SKM-1 (cell line): ENCODE measurements around the gene DNAH14.
"Not testable (repeated sequence)": the region's sequence is repeated elsewhere in the genome, so short reads cannot be mapped to it uniquely, and the experiment has no call there.

Source experiments
- DNase-seq: peaks from one replicate; lab custom pipeline; 2025; ENCODE audit not compliant: unreplicated experiment; lab: John Stamatoyannopoulos, UW

DNAH14 gene

DNA sequence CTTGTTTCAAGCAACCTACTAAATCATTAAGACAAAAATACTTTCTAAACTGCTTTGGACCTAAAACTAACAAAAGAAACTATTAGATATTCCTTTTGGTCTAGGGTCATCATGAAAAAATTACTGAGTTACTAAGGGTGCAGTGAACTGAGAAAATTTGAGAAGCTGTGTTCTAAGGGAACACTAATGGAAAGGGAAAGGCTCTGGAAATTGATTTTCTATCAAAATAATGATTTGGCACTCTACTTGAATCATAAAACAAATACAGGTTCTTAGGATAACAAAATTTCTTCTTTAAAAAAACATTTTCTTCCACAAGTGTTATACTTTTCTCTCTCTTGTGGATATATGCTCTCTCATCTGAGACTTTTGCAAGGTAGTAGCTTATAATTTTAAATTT is 213.5 kb downstream of the DNAH14 start:
- DNase-seq: no peak

DNA sequence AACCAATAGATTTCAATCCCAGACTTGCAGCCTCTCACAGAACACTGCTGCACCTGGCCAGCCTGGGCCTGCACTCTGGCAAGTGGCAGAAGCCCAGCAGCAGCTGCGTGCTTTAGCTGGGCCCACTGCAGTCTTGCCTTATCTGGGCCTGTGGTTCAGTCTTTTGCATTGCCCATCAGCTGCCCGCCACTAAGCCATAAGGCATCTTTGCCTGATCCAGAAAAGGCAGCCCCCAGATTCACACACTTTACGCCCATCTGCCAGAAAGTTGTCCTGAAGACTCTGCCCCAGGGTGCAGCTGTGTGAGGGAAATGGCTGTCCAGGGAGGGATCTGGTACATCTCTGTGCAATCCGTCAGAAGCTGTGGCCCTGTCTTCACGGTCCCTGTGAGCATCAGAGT is 217.0 kb downstream of the DNAH14 start:
- no peak for DNase-seq

DNA sequence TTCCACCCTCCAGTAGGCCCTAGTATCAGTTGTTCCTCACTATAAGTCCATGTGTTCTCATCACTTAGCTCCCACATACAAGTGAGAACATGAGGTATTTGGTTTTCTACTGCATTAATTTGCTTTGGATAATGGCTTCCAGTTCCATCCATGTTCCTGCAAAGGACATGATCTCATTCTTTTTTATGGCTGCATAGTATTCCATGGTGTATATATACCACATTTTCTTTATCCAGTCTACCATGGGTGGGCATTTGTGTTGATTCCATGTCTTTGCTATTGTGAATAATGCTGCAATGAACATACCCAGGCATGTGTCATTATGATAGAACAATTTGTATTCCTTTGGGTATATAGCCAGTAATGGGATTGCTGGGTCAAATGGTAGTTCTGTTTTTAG is 218.3 kb downstream of the DNAH14 start:
- not testable (repeated sequence) for DNase-seq

- no peak for DNase-seq
Measured at GRCh38 chr1:225152061-225152460, 222.6 kb downstream of the DNAH14 start.

- DNase-seq: no peak
Measured at GRCh38 chr1:225155555-225155954, 226.1 kb downstream of the DNAH14 start.

GRCh38 chr1:225156254-225156653 is 226.8 kb downstream of the DNAH14 start:
- DNase-seq: no peak

DNA sequence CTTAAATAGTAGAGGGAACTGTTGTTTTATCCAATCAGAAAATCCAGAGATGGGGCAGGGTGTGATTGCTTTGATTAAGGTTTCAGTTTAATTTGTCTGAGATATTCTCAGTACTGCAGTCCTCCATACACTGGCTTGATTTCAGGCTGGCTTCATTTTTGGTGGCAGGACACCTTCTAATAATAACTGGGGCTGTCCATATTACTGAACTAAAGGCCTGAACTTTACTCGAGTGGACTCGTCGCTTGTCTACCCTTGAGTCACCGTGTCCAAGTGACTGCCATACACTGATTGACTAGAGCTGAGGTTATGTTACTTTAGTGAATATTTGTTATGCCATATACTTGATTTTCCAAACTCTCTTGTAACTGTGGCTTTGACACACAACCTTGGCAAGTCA is 228.8 kb downstream of the DNAH14 start:
- DNase-seq: no peak

DNA sequence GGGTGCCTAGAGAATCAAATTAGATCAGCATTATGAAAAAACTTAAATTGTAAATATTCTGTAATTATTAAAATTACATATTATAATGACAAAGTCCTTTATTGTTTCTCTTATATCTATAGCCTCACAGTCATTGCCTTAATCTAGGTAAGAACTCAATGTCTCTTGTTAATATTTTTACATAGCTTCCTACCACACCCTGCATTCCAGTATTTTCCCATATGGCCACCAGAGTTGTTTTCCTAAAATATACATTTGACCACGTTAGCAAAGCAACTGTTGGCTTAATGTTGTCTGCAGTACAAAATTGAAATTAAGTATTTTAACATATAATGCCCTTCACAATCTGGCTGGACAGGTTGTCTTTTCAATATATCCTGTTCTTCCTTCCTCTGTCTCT is 230.3 kb downstream of the DNAH14 start:
- no peak for DNase-seq

DNA sequence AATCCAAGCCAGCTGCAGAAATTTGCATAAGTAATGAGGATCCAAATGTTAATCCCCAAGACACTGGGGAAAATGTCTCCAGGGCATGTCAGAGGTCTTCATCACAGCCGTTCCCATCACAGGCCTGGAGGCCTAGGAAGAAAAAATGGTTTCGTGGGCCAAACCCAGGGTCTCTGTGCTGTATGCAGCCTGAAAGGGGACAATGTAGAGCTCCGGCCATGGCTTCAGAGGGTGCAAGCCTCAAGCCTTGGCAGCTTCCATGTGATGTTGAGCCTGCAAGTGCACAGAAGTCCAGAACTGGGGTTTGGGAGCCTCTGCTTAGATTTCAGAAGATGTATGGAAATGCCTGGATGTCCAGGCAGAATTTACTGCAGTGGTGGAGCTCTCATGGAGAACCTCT is 247.9 kb downstream of the DNAH14 start:
- not testable (repeated sequence) for DNase-seq

DNA sequence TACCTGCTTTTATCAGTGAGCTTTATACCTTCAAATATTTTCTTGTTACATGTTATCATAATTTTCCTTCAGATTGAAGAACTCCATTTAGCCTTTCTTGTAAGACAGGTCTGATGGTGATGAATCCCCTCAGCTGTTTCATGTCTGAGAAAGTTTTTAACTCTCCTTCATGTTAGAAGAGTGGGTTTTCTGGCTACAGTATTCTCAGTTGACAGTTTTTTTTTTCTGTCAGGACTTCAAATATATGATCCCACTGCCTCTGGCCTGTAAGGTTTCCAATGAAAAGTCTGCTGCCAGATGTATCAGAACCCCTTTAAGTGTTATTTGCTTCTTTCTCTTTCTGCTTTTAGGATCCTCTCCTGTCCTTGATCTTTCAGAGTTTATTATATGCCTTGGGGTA is 250.2 kb downstream of the DNAH14 start:
- DNase-seq: no peak

- no peak for DNase-seq
Measured at GRCh38 chr1:225182716-225183115, 253.2 kb downstream of the DNAH14 start.

- no peak for DNase-seq
Measured at GRCh38 chr1:225191199-225191753, 261.8 kb downstream of the DNAH14 start.

DNA sequence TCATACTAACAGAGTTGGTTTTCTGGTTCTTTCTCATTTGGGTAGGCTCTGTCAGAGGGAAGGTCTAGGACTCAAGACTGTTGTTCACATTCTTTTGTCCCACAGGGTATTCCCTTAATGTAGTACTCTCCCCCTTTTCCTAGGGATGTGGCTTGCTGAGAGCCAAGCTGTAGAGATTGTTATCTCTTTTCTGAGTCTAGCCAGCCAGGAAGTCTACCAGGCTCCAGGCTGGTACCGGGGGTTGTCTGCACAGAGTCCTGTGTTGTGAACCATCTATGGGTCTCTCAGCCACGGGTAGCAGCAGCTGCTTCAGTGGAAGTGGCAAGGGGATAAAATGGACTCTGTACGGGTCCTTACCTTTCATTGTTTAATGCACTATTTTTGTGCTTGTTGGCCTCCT is 272.0 kb downstream of the DNAH14 start:
- DNase-seq: no peak

- no peak for DNase-seq
Measured at GRCh38 chr1:225207791-225208190, 278.3 kb downstream of the DNAH14 start.

- DNase-seq: no peak
Measured at GRCh38 chr1:225209153-225209552, 279.7 kb downstream of the DNAH14 start.

GRCh38 chr1:225210180-225210579 is 280.7 kb downstream of the DNAH14 start:
- DNase-seq: not testable (repeated sequence)

DNA sequence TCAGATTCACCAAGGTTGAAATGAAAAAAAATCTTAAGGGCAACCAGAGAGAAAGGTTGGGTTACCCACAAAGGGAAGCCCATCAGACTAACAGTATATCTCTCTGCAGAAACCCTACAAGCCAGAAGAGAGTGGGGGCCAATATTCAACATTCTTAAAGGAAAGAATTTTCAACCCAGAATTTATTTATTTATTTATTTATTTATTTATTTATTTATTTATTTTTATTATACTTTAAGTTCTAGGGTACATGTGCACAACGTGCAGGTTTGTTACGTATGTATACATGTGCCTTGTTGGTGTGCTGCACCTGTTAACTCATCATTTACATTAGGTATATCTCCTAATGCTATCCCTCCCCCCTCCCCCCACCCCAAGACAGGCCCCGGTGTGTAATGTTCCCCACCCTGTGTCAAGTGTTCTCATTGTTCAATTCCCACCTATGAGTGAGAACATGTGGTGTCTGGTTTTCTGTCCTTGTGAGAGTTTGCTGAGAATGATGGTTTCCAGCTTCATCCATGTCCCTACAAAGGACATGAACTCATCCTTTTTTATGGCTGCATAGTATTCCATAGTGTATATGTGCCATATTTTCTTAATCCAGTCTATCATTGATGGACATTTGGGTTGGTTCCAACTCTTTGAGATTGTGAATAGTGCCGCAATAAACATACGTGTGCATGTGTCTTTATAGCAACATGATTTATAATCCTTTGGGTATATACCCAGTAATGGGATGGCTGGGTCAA is 282.4 kb downstream of the DNAH14 start:
- not testable (repeated sequence) for DNase-seq

- DNase-seq: no peak
Measured at GRCh38 chr1:225224287-225224686, 294.8 kb downstream of the DNAH14 start.

- no peak for DNase-seq
Measured at GRCh38 chr1:225225681-225226080, 296.2 kb downstream of the DNAH14 start.

GRCh38 chr1:225228871-225229303 is 299.4 kb downstream of the DNAH14 start:
- no peak for DNase-seq

DNA sequence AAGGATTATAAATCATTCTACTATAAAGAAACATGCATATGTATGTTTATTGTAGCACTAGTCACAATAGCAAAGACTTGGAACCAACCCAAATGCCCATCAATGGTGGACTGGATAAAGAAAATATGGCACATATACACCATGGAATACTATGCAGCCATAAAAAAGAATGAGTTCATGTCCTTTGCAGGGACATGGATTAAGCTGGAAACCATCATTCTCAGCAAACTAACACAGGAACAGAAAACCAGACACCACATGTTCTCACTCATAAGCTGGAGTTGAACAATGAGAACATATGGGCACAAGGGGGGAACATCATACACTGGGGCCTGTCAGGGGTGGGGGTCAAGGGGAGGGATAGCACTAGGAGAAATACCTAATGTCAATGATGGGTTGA is 300.0 kb downstream of the DNAH14 start:
- DNase-seq: not testable (repeated sequence)

DNA sequence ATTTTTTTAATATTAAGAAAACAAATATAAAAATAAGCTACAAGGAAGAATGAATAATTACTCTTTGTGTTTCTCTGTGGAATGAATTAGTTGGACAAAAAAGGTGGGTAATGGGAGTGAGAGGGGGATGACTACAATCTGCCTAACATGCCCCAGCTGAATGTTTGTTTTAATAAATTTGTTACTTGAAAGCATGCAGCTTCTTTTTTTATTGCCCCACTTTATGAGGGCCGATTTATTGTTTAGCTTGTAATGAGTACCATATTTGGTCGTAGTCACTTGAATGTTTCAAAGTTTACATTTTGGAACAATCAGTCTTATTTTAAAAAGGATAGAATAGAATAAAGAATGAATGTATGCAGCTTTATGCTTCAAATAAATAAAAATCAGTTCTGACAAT is 301.0 kb downstream of the DNAH14 start:
- no peak for DNase-seq

- DNase-seq: not testable (repeated sequence)
Measured at GRCh38 chr1:225232930-225233329, 303.5 kb downstream of the DNAH14 start.
